Parathyroid adenoma (tissue), 2 donors: ENCODE results near the gene ST6GALNAC6.

Experiments
- H2AFZ ChIP-seq: fragments of 300-600 bp; sonication (generic); one replicate; pipeline ENCODE4 v1.7.0; 2017; ENCODE audit warnings: antibody characterized with exemption, mild to moderate bottlenecking
- H3K27ac ChIP-seq: fragments of 300-600 bp; sonication (generic); one replicate; pipeline ENCODE4 v1.7.0; 2017
- H3K27me3 ChIP-seq: fragments of 300-600 bp; sonication (generic); one replicate; pipeline ENCODE4 v1.7.0; 2017; ENCODE audit warnings: low read length; ENCODE audit not compliant: control insufficient read depth, insufficient read depth
- H3K36me3 ChIP-seq: fragments of 300-600 bp; sonication (generic); one replicate; pipeline ENCODE4 v1.7.0; 2017; ENCODE audit warnings: low read length; ENCODE audit not compliant: control insufficient read depth, insufficient read depth
- H3K4me1 ChIP-seq: fragments of 300-600 bp; sonication (generic); one replicate; pipeline ENCODE4 v1.7.0; 2017; ENCODE audit warnings: control low read depth
- H3K4me2 ChIP-seq: fragments of 300-600 bp; sonication (generic); one replicate; pipeline ENCODE4 v1.7.0; 2017; ENCODE audit warnings: low read length
- H3K4me3 ChIP-seq: fragments of 300-600 bp; sonication (generic); one replicate; pipeline ENCODE4 v1.7.0; 2017; ENCODE audit warnings: low read depth, low read length
- H3K79me2 ChIP-seq: fragments of 300-600 bp; sonication (generic); one replicate; pipeline ENCODE4 v1.7.0; 2017; ENCODE audit warnings: control low read depth
- H3K9ac ChIP-seq: fragments of 300-600 bp; sonication (generic); one replicate; pipeline ENCODE4 v1.7.0; 2017; ENCODE audit warnings: mild to moderate bottlenecking
- H3K9me3 ChIP-seq: fragments of 300-600 bp; sonication (generic); one replicate; pipeline ENCODE4 v1.7.0; 2017; ENCODE audit warnings: low read length; ENCODE audit not compliant: control insufficient read depth
- CTCF ChIP-seq: fragments of 300-600 bp; sonication (generic); IDR thresholded peaks from one replicate; pipeline ENCODE4 v1.7.0; 2017; ENCODE audit warnings: antibody characterized with exemption, mild to moderate bottlenecking
- donor health status: primary hyperparathyroidism.

ST6GALNAC6 gene

GRCh38 chr9:127865645-127866464 lies 33.5 kb downstream of the ST6GALNAC6 start:
- Histone ChIP-seq H3K4me2 (no peak overlapping the region), H3K79me2 (no peaks in the 10 kb centered on the region), H3K4me1 (peaks cover 11% of the 10 kb centered on the region), H3K27ac (peak overlapping the region; percentile 61), H3K27me3 (no peaks in the 10 kb centered on the region), H3K9me3 (no peaks in the 10 kb centered on the region), H3K9ac (no peak overlapping the region), H2AFZ (peak overlapping the region; percentile 65), H3K4me3 (no peak overlapping the region), H3K36me3 (no peaks in the 10 kb centered on the region)
- TF ChIP-seq CTCF = no peak

- no peak for TF ChIP-seq CTCF
- H3K9me3 ChIP-seq = no peaks in the 10 kb centered on the region
- H3K79me2 ChIP-seq = no peaks in the 10 kb centered on the region
- no peak overlapping the region for H3K27ac ChIP-seq
- H3K36me3 ChIP-seq = no peaks in the 10 kb centered on the region
- H3K4me2 ChIP-seq = no peak overlapping the region
- no peaks in the 10 kb centered on the region for H3K27me3 ChIP-seq
- H2AFZ ChIP-seq = no peak overlapping the region
- H3K4me3 ChIP-seq = no peak overlapping the region
- peaks cover 11% of the 10 kb centered on the region for H3K4me1 ChIP-seq
- H3K9ac ChIP-seq = no peak overlapping the region
Measured at GRCh38 chr9:127863191-127863621, 36.2 kb downstream of the ST6GALNAC6 start.

GRCh38 chr9:127862075-127863011 lies 37.1 kb downstream of the ST6GALNAC6 start:
- Histone ChIP-seq H3K4me3 (no peak overlapping the region), H3K9me3 (no peaks in the 10 kb centered on the region), H3K4me2 (no peak overlapping the region), H2AFZ (no peak overlapping the region), H3K9ac (no peak overlapping the region), H3K27me3 (no peaks in the 10 kb centered on the region), H3K27ac (peak overlapping the region; percentile 36), H3K79me2 (no peaks in the 10 kb centered on the region), H3K4me1 (peaks cover 11% of the 10 kb centered on the region), H3K36me3 (no peaks in the 10 kb centered on the region)
- TF ChIP-seq CTCF = no peak

GRCh38 chr9:127860779-127861178 lies 38.6 kb downstream of the ST6GALNAC6 start:
- Histone ChIP-seq H3K27ac (no peak overlapping the region), H3K4me1 (peaks cover 9% of the 10 kb centered on the region), H3K4me3 (no peak overlapping the region), H3K9me3 (no peaks in the 10 kb centered on the region), H3K9ac (no peak overlapping the region), H2AFZ (no peak overlapping the region), H3K27me3 (no peaks in the 10 kb centered on the region), H3K4me2 (no peak overlapping the region), H3K79me2 (no peaks in the 10 kb centered on the region), H3K36me3 (no peaks in the 10 kb centered on the region)
- no peak for TF ChIP-seq CTCF
